Kasumi-1 (cell line): ENCODE data around the gene HOXA3.

ENCODE experiments used
- DNase-seq, 2 experiments: peaks; one replicate each; lab custom pipeline; 2025; lab: John Stamatoyannopoulos, UW

HOXA3 gene

DNA sequence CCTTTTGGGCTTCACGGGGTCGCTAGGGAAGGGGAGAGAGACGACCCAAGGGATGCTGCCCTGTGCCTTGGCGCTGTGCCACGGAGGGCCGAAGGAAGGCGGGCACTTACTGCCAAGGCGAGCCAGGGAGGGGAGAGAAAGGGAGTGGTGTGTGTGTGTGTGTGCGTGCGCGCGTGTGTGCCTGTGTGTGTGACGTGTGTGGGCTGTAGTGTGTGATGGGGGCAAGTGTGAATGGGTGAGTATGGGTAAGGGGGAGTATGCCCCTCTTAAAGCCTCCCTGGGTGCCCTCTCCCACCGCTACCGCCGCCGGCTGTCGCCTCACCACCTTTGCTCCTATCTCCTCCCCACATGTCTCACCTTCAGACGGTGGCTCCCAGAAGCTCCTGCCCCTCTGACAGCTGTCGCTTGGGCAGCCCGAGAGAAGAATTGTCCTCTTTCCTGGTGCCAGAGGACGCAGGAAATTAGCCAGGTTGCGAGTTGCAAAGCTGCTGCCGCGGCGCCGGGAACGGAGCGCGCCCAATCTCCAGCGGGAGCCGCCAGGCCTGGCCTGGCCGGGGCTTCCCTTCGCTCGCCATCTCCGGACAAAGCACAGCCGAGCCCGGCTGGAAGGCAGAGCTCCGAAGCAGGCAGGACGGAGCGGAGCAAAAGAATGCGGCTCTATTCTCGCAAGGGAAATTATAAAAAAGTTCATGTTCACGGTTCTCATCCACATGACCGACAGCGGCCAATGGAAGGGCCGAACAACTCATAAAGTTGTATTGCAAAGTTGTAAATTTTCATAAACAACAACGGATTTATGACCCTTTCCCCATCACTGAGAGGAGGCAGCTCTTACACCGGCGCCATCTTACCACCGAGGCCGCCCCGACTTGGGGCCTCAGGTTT is at the start of gene HOXA3:
Gene HOXA3, minus strand, starts transcription at position 653 of the 885 bp plus-strand sequence. CDS start 41,943 bp downstream, outside the sequence.
- no peak for DNase-seq

DNA sequence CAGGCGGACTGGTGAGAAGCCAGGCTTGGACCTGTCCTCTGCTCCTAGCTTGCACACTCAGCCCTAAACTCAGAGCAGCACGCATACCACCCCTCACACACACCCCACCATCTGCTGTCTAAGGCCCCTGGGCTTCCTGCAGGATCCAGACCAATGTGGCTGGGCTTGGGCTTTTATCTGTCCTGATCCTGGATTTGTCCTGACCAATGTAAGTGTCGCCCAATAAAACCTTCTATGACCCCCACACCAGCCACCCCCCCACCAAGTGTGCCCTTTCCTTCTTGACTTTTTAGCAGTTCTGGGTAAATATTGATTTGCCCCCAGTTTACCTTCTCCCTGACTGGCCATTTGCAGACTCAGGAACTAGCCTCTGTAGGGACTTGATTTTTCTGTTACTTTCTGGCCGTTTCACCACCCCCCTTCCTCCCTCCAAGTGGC is 49.2 kb upstream of the HOXA3 start:
- DNase-seq = no peak

DNA sequence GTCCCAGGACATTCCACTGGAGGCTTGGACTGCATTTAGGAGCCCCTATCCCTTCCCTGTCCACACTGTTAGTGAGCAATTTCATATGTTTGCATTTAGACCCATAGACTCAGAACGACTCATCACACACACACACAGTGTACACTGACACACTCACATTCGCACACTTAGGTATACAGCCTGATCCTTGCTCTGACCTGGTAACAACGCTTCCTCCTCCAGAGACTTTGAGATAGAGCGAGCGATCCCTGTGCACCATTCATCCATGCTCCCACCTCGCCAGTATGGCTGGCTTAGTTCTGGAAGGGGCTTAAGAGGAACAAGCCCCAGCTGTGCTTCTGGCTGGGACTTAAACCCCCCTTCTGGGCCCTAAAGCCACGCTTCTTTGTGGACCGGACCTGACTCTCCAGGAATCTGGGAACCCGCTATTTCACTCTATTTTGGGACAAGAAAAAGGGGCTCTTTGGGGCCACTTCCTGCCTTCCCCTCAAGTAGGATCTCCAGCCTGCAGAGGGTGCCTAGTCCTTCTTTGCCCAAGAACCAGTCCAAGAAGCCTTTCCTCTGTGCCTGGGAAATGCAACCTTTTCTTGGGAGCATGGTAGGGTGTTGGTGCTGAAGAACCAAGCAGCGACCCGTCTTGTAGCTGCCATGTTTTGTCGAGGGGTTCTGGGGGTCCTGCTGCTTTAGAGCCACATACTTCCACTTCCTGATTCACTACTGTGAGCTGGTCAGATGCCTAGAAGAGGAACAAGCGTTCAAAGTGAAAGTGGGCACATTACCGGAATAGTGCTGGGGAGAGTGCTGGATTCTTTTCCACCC is 48.6 kb upstream of the HOXA3 start:
- DNase-seq = peak; percentile 73 to 74

DNA sequence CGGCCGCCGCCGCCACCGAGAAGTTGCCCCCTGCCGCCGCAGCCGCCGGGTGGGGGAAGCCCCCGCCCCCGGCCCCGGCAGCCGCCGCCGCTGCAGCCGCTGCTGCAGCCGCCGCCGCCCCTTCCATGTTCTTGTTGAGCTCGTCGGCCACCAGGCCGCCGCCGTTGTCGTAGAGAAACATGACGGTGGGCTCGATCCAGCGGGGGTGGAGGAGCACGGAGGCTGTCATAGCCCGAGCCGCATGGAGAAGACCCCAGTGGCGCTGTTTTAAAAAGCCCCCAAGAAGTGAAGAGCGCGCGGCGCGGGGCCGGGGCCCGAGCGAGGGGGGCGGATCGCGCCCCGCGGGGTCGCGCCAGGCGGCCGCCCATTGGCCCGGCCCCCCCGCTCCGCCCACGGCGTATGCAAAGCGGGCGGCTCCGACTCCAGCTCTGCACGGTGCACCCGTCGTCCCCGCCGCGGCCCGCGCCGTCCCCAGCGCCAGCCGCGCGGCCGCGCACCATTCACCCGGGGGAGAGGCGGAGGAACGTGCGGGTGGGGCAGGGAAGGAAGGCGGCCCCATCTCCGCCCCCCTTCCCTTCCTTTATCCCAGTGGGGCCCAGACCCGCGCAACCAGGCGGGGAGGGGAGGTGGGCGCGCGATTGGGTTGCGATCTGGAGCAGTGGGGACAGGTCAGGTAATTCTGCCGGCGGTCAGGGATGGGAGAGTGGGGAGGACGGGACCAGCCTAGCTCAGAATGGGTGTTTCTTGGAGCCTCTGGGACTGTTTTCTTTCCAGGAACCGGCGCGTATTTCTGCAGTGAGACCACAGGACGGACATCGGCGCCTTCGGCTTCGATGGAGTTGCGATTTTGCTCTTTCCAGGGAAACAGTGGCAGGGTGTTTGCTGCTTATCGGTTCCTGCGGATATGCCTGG is 47.7 kb upstream of the HOXA3 start, which contains the start of gene HOXA13:
Gene HOXA13, minus strand, starts transcription at position 243 of the 912 bp plus-strand sequence. Its CDS starts 14 bp downstream, at position 229.
- DNase-seq = peak; percentile 52 to 68

DNA sequence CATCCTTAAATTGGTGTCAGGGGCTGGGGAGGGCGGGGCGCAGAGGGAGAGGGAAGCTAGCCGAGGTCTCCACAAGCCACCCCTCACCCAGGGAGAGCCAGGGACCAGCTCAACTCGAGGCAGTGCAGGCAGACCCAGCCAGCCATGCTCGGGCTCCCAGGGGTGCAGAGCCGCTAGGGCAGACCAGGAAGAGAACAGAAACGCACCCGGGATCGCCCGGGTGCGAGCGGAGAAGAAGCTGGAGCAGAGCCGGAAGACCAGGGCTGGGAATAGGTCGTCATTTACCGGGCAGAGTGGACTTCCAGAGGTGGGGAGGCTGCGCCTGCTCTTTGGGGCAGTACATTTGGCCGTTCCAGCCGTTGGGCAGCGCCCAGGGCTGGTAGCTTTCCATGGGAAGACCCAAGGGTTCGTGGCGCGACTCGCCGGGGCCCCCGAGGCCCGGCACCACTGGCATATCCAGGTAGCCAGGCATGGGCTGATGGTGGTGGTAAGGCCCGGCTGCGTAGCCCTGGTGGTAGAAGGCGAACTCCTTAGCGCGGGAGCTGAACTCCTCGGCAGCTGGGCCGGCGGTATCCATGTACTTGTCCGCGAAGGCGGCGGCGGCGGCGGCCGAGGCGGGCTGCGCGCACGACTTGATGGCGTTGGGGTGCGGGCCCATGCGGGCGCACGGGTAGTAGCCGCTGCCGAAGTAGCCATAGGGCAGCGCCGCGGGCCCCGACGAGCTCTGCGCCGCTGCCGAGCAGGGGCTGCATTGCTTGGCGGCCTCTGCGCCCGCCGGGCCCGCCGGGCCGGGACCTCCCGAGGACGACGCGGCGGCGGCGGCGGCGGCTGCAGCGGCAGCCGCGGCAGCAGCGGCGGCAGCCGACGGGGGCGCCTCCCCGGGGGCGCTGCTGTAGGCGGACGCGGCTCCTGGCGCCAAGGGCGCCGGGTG is 46.8 kb upstream of the HOXA3 start:
- no peak for DNase-seq

DNA sequence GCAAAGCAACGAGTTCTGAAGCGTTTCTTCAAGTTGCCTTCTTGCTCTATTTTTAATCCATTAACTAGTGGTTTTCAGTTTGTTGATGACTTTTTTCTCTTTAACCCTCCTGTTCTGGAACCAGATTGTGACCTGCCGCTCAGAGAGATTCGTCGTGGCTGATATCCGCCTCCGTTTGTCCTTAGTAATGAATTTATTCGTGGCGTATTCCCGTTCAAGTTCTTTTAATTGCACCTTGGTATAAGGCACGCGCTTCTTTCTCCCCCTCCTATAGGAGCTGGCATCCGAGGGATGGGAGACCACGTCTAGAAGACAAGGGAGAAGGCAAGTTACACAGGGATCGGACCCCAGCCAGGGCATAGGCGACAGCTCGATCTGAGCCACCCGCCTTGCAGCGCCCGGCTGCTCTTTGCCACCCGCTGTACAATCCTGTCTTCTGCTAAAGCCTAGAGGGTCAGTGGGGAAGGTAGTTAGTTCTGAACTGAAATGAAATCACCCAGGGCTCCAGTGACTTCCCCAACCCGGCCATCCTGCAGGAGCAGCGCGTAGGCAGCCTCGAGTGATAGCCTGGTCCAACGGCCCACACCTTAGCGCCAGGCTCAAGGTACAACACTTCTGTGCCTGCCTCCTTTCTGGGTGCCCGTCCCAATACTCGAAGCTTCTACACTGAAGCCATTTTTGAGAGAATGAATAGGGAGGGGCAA is 45.9 kb upstream of the HOXA3 start:
- no peak for DNase-seq

DNA sequence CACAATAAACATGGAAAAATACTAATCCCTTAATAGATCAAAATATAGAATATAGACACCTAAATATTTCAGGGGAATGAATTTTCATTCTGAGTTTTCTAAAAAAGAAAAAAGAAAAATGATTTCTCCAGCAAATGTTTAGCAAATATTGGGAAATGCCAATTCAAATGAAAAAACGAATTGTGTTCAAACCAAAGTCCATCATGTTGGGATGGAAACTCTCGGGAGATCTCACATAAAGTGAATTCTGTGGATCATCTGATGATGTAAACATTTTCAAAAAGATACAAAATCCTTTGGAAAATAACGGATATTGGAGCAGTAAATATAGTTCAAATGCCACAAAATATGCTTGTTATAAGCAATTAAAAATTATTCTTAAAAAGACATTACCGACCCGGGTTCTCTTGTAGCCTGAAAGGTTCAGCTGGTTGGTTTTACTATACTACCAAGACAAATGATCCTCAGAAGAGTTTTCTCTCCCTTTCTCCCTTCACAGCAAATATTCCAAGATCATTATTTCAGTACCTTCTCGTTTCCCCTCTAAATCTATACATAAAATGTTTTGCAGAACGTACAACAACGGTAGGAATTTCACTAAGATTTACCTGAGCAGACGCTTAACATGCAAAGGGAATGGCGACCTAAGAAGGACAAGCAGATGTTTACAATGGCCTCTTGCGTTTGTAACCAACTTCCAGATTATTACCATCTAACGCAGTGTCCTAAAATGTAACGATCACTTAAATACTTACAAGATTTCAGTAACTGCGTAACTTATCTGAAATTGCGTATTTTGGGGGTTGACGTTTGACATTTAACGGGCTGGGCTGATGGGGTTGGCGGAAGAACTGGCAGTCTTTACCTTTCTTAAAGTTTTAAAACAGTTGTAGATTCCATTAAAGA is 45.0 kb upstream of the HOXA3 start:
- no peak for DNase-seq

DNA sequence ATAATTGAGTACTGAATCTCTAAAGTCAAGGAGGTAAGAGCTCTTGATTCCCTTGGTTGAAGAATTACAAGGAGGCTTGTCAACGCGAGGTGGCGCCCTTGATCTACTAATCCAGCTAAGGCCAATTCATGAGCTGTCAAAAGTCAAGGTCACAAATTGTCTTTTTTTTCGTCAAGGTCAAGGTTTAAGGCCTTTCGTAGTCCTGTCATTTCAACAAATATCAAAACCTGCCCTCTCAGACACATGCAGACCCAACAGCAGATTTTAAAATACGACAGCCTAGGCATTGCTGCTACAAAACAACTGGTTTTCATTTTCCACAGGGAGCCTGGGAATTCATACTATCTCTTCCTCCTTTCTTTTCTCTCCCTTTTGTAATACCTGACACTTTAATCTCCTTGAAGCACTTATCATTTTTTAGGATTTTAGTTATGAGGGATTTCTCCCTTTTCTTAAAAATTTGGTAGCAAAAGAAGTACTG is 43.9 kb upstream of the HOXA3 start:
- peak; percentile 88 to 90 for DNase-seq

DNA sequence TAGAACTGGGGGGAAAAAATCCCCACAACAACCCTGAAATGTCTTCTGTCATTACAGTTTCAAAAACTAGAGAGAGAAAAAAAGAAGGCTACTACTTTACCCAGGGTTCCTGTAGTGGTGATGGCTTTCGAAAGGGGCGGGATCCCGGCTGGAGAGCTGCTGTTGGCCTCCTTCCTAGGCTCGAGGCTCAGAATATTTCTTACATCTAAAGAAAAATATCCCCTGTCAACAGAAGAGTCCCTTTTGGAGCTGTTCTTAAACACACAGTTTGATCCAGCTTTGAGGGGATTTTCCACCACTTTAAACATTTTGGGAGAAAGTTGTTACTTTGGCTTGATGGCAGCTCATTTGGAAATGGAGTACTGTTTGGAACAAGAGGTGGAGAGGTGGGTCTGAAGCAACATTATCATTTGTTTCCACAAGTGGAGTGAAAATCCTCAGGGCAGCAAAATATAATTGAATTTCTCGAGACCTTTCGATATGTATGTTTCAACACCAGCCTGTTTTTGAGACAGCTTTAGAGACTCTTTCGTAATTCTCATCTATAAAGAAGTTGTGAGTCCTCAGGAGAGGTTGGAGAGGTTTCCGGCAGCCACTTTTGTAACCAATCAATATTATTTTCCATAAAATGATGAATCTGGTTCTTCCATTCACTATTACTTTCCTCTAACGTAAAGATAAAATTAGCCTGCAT is 42.5 kb upstream of the HOXA3 start:
- DNase-seq = no peak

DNA sequence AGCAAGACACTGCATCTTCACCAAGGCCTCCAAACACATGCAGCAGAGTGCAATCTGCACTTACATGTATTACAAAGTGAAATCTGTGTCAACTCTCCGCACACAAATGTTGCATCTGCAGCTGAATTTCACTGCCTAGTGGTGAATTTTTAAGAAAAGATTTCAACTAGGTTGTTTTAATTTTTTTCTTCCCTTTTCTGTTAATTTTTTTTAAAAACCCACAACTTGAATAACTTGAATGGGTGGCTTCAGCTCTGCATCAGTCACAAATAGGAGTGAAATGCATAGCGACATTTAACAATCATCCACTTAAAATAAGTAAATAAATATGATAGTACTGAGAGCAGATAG is 41.6 kb upstream of the HOXA3 start:
- DNase-seq = no peak

DNA sequence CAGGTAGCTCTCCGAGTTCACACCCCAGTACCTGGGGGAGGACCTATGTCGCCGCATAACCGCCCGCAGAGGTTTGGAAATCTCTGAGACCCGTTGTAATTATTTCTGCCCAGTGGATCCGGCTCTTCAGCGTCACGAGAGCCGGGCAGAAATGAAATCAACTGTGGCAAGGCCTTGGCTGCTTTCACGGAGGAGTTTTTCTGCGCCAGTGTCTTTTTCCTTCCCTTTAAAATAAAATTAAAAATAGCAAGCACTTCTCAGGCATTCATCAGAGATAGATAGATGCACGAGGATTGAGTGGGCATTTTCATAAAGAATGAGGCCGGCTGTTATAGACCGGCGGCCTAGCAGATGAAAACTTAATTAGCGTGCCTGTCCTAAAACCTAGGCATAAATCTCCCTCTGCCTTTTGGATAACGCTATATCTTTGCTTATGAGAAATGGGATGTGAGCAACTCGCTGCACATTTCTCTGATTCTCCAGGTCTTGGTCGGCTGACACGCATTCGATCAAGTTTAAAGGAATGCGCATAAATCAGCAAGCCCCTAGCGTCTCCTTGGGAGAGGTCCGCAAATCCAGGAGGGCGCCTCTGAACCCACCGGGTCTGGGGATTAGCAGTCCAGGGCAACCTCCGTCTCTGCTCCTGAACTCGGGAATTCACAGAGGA is 41.1 kb upstream of the HOXA3 start:
- no peak for DNase-seq

DNA sequence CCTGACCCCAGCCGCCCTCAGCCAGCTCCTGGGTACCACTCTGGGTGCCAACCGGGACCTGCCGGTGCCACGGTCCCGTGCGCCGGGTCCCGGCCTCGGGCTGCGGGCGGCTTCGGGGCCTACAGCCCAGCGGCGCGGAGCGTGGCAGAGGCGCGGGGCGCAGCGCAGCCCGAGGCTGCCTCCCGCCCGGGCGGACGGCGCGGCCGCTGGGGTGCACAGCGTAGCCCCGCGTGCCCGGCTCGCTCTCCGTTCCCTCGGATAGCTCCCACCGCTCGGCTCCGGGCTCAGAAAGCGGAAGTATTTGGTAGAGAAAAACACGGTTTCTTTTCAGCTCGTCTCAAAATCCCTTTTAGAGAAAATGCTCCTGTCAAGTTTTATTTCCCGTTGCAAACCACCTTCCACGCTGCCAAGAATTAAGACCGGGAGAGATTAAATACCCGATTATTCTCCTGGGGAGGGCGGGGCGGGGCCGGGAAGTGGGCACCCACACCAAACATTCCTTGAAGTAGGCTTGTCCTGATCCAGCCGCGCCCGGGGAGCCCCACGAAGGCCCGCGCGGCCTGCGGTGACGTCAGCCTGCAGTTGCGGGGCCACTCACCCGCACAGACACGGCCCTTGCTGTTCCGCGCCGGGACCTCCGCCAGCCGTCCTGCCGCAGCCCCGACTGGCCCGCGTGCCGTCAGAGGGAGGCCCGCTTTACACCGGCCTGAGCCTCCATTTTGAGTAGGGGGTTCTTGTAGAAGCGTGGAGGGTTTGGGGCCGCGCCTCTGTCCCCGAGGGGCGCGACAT is 40.4 kb upstream of the HOXA3 start:
- peak; percentile 65 to 86 for DNase-seq

DNA sequence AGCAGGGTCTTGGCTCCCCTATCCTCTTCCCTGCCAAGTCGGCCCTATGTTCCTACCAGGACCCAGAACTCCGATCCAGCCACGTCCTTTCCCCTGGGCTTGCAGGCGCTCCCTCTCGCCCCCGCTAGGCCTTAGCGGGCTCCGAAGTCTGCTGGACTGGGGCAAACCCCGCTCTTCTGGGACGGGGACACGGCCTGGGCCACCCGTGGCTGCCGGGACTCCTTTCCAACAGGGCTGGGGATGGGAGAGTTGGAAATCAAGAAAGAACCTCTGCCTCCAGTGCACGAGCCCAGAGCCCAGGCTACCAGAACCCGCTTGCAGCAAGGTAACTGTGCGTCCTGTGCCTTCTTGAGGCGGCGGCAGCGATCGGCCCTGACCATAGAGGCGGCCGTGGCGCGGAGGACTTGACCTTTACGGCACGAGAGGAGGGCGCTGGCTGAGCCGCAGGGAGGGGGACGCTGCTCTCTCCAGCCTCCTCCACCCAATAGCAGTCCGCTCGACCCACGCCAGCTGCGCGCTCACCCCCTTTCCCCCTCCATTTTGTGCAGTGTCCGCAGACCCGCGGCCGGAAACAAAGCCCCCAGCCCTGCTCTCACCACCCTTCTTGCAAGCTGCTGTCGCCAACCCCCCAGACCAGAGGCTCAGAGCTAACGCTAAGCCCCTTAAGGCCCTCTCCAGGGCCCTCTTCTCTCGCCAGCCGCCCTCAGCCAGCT is 39.6 kb upstream of the HOXA3 start:
- DNase-seq = no peak

DNA sequence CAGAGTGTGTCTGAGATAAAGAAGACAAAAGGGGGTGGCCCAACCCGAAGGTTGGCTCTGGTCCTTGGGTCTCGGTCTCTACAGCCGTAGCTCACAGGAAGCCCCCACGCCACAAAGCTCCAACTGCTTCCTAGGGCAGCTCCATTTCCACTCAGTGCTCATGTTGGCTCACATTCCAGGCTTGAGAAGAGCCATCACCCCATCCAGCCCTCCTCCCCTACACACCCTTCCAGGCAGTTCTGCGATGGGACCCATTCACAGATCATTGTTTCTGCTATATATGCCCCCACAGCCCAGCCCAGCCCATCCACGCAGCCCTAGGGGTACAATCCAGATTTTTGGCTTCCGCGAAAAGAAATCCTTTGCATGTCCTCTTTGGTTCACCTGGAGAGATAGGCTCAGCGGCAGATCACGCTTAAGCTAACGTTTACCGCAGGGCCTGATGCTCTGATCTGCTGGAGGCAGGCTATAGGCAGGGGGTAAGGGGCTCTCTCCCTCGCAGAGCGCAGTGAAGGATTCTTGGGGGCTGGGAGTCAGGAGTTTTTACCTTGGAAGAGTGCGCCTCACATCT is 38.9 kb upstream of the HOXA3 start:
- no peak for DNase-seq

DNA sequence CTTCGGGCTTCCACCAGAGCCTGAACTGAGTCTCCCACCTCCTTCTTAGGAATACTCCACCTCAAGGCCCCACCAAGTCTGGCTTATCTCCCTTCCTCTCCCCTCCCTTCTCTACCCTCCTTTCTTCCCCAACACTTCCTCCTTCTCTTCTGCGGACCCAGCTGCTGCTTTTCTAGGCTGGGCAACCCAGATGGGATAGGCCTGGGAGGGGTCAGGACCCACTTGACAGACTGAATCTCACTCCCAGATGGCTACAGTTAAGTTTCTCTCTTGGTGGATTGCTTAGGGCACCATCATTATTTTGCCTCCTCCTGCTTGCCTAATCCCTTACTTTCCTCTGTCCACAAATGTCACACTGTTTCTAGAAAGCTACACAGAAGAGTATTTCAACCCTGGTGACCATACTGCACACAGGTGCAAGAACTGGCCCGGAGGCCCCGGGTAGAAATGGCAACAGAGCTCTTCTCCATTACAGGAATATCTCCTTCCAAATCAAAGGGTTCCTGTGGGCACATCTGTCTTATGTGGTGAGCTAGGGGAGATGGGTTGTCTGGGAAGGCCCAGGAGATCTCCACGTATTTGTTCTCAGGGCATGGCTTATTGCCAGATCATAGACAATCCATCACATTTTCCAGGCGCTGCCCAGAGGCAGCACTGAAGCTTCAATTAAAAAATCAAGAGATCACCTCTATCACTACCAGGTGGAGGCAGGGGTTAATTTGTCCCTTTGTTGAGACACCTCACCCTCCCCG is 37.8 kb upstream of the HOXA3 start:
- DNase-seq = no peak
